IMR-90 (cell line): ENCODE measurements around the gene UBAC1. TPM values are rescaled to one million over a fixed set of nuclear protein-coding genes. Genes with fewer than 3 reads are reported as not detected.

ENCODE experiments used
- ATAC-seq: fragments of 200-7000 bp; cut with Tn5 transposase; 2 replicates; pipeline ENCODE4 v1.9.1; 2020; ENCODE audit warnings: low read depth, mild to moderate bottlenecking, moderate library complexity
- BruUV-seq: library from RNA; stranded (reverse); fragments of 400-500 nt; replicated peaks from 2 replicates; lab custom pipeline; 2021; lab: Mats Ljungman, UMichigan
- CTCF ChIA-PET: fragments of 300-600 bp; formaldehyde crosslinking; extraction: SDS; loops from one replicate; lab custom pipeline; 2021; ENCODE audit warnings: antibody characterized with exemption; lab: Yijun Ruan, JAX
- POLR2A ChIA-PET: fragments of 300-600 bp; sonication (Branson Sonifier 250); formaldehyde crosslinking; loops from one replicate; lab custom pipeline; 2022; ENCODE audit warnings: antibody characterized with exemption; ENCODE audit not compliant: unreplicated experiment; lab: Charles Lee
- DNase-seq: peaks from one replicate; pipeline ENCODE4 v3.0.0; 2013
- H2AFZ ChIP-seq: replicated peaks from 2 replicates; pipeline ENCODE3; 2013; ENCODE audit warnings: low read length, mild to moderate bottlenecking; ENCODE audit not compliant: poor library complexity
- H2AK5ac ChIP-seq: 2 replicates; pipeline ENCODE4 v1.6.1; 2013; ENCODE audit warnings: low read depth, low read length, inconsistent platforms
- H2AK9ac ChIP-seq: replicated peaks from 2 replicates; pipeline ENCODE3; 2013; ENCODE audit warnings: mild to moderate bottlenecking, low read depth, low read length, moderate library complexity; ENCODE audit not compliant: poor library complexity
- H2BK120ac ChIP-seq: 2 replicates; pipeline ENCODE4 v1.6.1; 2013; ENCODE audit warnings: low read depth, low read length, inconsistent platforms
- H2BK15ac ChIP-seq: 3 replicates; pipeline ENCODE4 v1.6.1; 2013; ENCODE audit warnings: low read depth, low read length, inconsistent platforms
- H2BK20ac ChIP-seq: 2 replicates; pipeline ENCODE4 v1.6.1; 2013; ENCODE audit warnings: low read depth, mild to moderate bottlenecking, inconsistent platforms, low read length, moderate library complexity
- H2BK5ac ChIP-seq: 2 replicates; pipeline ENCODE4 v1.6.1; 2013; ENCODE audit warnings: mild to moderate bottlenecking, low read depth, low read length, inconsistent platforms; ENCODE audit not compliant: poor library complexity, severe bottlenecking
- H3K14ac ChIP-seq: replicated peaks from 2 replicates; pipeline ENCODE4 v1.6.1; 2013; ENCODE audit warnings: low read depth, low read length, inconsistent platforms
- H3K18ac ChIP-seq: 2 replicates; pipeline ENCODE4 v1.6.1; 2013; ENCODE audit warnings: low read depth, low read length, control low read depth
- H3K23ac ChIP-seq: 2 replicates; pipeline ENCODE4 v1.6.1; 2013; ENCODE audit warnings: low read depth, low read length, inconsistent platforms
- H3K27ac ChIP-seq: 2 replicates; pipeline ENCODE4 v1.5.1; 2013; ENCODE audit warnings: mild to moderate bottlenecking, control low read depth, low read length; ENCODE audit not compliant: insufficient read depth
- H3K27me3 ChIP-seq: 2 replicates; pipeline ENCODE4 v1.6.1; 2013; ENCODE audit warnings: low read length; ENCODE audit not compliant: control insufficient read depth, insufficient read depth
- H3K36me3 ChIP-seq: 2 replicates; pipeline ENCODE4 v1.6.1; 2013; ENCODE audit warnings: low read length, mixed read lengths; ENCODE audit not compliant: control insufficient read depth, insufficient read depth
- H3K4ac ChIP-seq: 2 replicates; pipeline ENCODE4 v1.6.1; 2013; ENCODE audit warnings: low read depth, low read length, inconsistent platforms
- H3K4me1 ChIP-seq: 2 replicates; pipeline ENCODE4 v1.6.1; 2013; ENCODE audit warnings: low read length, mixed read lengths; ENCODE audit not compliant: control insufficient read depth, insufficient read depth
- H3K4me2 ChIP-seq: 2 replicates; pipeline ENCODE4 v1.6.1; 2013; ENCODE audit warnings: low read depth, mild to moderate bottlenecking, control low read depth, low read length, moderate library complexity
- H3K4me3 ChIP-seq: 2 replicates; pipeline ENCODE4 v1.5.1; 2013; ENCODE audit warnings: low read depth, mild to moderate bottlenecking, control low read depth, low read length, moderate library complexity; ENCODE audit not compliant: insufficient read depth
- H3K56ac ChIP-seq: 2 replicates; pipeline ENCODE4 v1.6.1; 2013; ENCODE audit warnings: low read length, inconsistent platforms; ENCODE audit not compliant: insufficient read depth; ENCODE audit errors: extremely low read depth
- H3K79me1 ChIP-seq, 2 experiments: 2 replicates each; pipeline ENCODE4 v1.6.1; 2013; ENCODE audit warnings: low read length in 2 of 2, inconsistent platforms in 1 of 2, low read depth in 1 of 2
- H3K9ac ChIP-seq: 2 replicates; pipeline ENCODE4 v1.6.1; 2013; ENCODE audit warnings: low read depth, low read length, control low read depth
- H3K9me1 ChIP-seq: 2 replicates; pipeline ENCODE4 v1.6.1; 2013; ENCODE audit warnings: low read length, inconsistent platforms; ENCODE audit not compliant: insufficient read depth
- H3K9me3 ChIP-seq: 2 replicates; pipeline ENCODE4 v1.6.1; 2013; ENCODE audit warnings: low read length; ENCODE audit not compliant: control insufficient read depth, insufficient read depth
- H4K20me1 ChIP-seq: 2 replicates; pipeline ENCODE4 v1.6.1; 2013; ENCODE audit warnings: low read length, inconsistent platforms; ENCODE audit not compliant: insufficient read depth
- H4K5ac ChIP-seq: 2 replicates; pipeline ENCODE4 v1.6.1; 2013; ENCODE audit warnings: mild to moderate bottlenecking, low read depth, low read length, control low read depth
- H4K8ac ChIP-seq, 2 experiments: 2 replicates each; pipeline ENCODE4 v1.6.1; 2013; ENCODE audit warnings: low read depth in 2 of 2, low read length in 2 of 2, control low read depth in 1 of 2, inconsistent platforms in 1 of 2
- H4K91ac ChIP-seq: 2 replicates; pipeline ENCODE4 v1.6.1; 2013; ENCODE audit warnings: low read depth, low read length, inconsistent platforms; ENCODE audit not compliant: insufficient read depth
- MXI1 ChIP-seq: IDR thresholded peaks from 2 replicates; pipeline ENCODE4 v1.6.1; 2012; ENCODE audit warnings: low read depth, mild to moderate bottlenecking, low read length, moderate library complexity, borderline replicate concordance
- SMC3 ChIP-seq: fragments of 150-350 bp; IDR thresholded peaks from 2 replicates; pipeline ENCODE4 v1.6.1; 2016; ENCODE audit warnings: low read depth, mild to moderate bottlenecking, antibody characterized with exemption, low read length, moderate library complexity
- USF2 ChIP-seq: fragments of 150-350 bp; IDR thresholded peaks from 2 replicates; pipeline ENCODE4 v1.6.1; 2017; ENCODE audit warnings: mild to moderate bottlenecking, antibody characterized with exemption, low read length, low read depth
- WGBS, 2 experiments: methylation state at CpG; one replicate each; pipeline versions ENCODE4 v1.1.5 to v1.1.7; 2013; ENCODE audit warnings: missing lambda C conversion rate in 2 of 2; ENCODE audit not compliant: insufficient read length in 1 of 2; ENCODE audit errors: extremely low coverage in 2 of 2; 5-methylcytosine and 5-hydroxymethylcytosine counted together
- dilution Hi-C: fragments of 300-500 bp; cut with HindIII; formaldehyde crosslinking; loops from one replicate; pipeline ENCODE4 v1.14.3; 2018; ENCODE audit warnings: low sequenced_read_pairs; ENCODE audit not compliant: unreplicated experiment
- in situ Hi-C: fragments of 300-500 bp; cut with MboI; formaldehyde crosslinking; loops from 3 replicates; pipeline ENCODE4 v1.14.3; 2019; ENCODE audit warnings: low sequenced_read_pairs, inconsistent platforms, mixed read lengths
- intact Hi-C: fragments of 100-400 bp; cut with micrococcal nuclease; formaldehyde crosslinking; loops from 2 replicates; pipeline ENCODE4 v1.10.0; 2022
- polyA plus RNA-seq, 3 experiments: library from polyadenylated mRNA; depleted of rRNA; stranded (reverse); fragments of >200 nt; gene quantifications; 2 replicates each; pipeline ENCODE4 v1.2.3, GENCODE V29; 2012; ENCODE audit warnings: low replicate concordance in 1 of 3
- total RNA-seq: library from RNA; depleted of rRNA; stranded (reverse); fragments of >200 nt; gene quantifications from 2 replicates; pipeline ENCODE4 v1.2.3, GENCODE V29; 2012

UBAC1 gene
- total and polyA plus RNA-seq, 2 of the 4 experiments (the other 2 are of a cell fraction) = 25.3 to 33.9 TPM

- H2AK5ac ChIP-seq = no peak overlapping the region
- TF ChIP-seq SMC3 (no peak), MXI1 (no peak), USF2 (peak; percentile 36; the same call in 1 of the 2 replicates)
- ATAC-seq (no peak), DNase-seq (no peak)
- no peak overlapping the region for H3K14ac ChIP-seq
- H2BK5ac ChIP-seq = no peak overlapping the region
- CTCF ChIA-PET = no interaction called here
- H3K36me3 ChIP-seq = no peaks in the 10 kb centered on the region
- no peak overlapping the region for H4K5ac ChIP-seq
- no peak overlapping the region for H3K4me3 ChIP-seq
- no peak overlapping the region for H4K91ac ChIP-seq
- dilution Hi-C loops (no loop called here), intact Hi-C loops (no loop called here), in situ Hi-C loops (no loop called here)
- no peak overlapping the region for H3K23ac ChIP-seq
- no peak overlapping the region for H3K27ac ChIP-seq
- H3K56ac ChIP-seq = no peak overlapping the region
- H3K9ac ChIP-seq = no peak overlapping the region
- H2BK120ac ChIP-seq = no peak overlapping the region
- H3K27me3 ChIP-seq = peaks cover 9% of the 10 kb centered on the region; the same call in 1 of the 2 replicates
- H3K4me2 ChIP-seq = no peak overlapping the region
- POLR2A ChIA-PET = no interaction called here
- H2BK15ac ChIP-seq = no peak overlapping the region
- BruUV-seq = no TSS peak
- H4K8ac ChIP-seq = no peak overlapping the region
- H2BK20ac ChIP-seq = no peak overlapping the region
- H3K9me3 ChIP-seq = no peaks in the 10 kb centered on the region
- no peaks in the 10 kb centered on the region for H3K9me1 ChIP-seq
- H2AK9ac ChIP-seq = peak overlapping the region; percentile 50
- no peak overlapping the region for H3K4ac ChIP-seq
- H2AFZ ChIP-seq = no peak overlapping the region
- no peaks in the 10 kb centered on the region for H3K79me1 ChIP-seq
- H3K4me1 ChIP-seq = peaks cover 8% of the 10 kb centered on the region; the same call in 1 of the 2 replicates
- 46% methylated on average over 7 of the region's 23 CpGs; no CpG with 5 or more reads in 1 of the 2 experiments for WGBS, 2 experiments
- peaks cover 3% of the 10 kb centered on the region; the same call in 1 of the 2 replicates for H4K20me1 ChIP-seq
- no peak overlapping the region for H3K18ac ChIP-seq
Measured at GRCh38 chr9:135973277-135974219, 12.4 kb upstream of the UBAC1 start.
